Tibial nerve (tissue), 3 donors: ENCODE measurements around the gene EFNB3.
A peak's percentile ranks its signal among the peaks of the same experiment; 100 is the strongest.

Experiments used
- CTCF ChIP-seq, 5 experiments: fragments of 200-600 bp in 3 of 5; fragments of 450-650 bp in 2 of 5; sonication (generic) in 3 of 5; IDR thresholded peaks; one replicate each; pipeline ENCODE4 v1.5.1; 2016 to 2019; ENCODE audit warnings: antibody characterized with exemption in 5 of 5, mild to moderate bottlenecking in 3 of 5, moderate library complexity in 2 of 5
- POLR2A ChIP-seq, 2 donors: fragments of 450-650 bp; IDR thresholded peaks; one replicate each; pipeline ENCODE4 v1.6.1; 2017; ENCODE audit warnings: antibody characterized with exemption in 2 of 2, mild to moderate bottlenecking in 2 of 2, moderate library complexity in 2 of 2

- peak in 4 of 5 experiments; percentile 34 to 65 (median 42) for TF ChIP-seq CTCF (IDR thresholded peaks at IDR 0.05)
- no peak for TF ChIP-seq POLR2A (IDR thresholded peaks at IDR 0.05)
Observed at GRCh38 chr17:7716901-7717755, 12.1 kb downstream of the EFNB3 start, which contains the start of gene DNAH2.
